Trophoblast cell (in vitro differentiated cells and primary cell): ENCODE measurements around the gene ZNF488.

Source experiments
- DNase-seq, 2 donors: peaks; one replicate each; pipeline ENCODE4 v3.0.0-alpha.2; 2016
- H2AFZ ChIP-seq: 2 replicates; pipeline ENCODE4 v1.6.1; 2013; ENCODE audit warnings: low read length, moderate library complexity, mild to moderate bottlenecking; ENCODE audit not compliant: insufficient read depth, poor library complexity
- H2AK5ac ChIP-seq: 2 replicates; pipeline ENCODE4 v1.6.1; 2013; ENCODE audit warnings: mild to moderate bottlenecking, low read length
- H2BK120ac ChIP-seq: 2 replicates; pipeline ENCODE4 v1.6.1; 2013; ENCODE audit warnings: low read length, mild to moderate bottlenecking, moderate library complexity; ENCODE audit not compliant: insufficient read depth, poor library complexity
- H2BK12ac ChIP-seq: 2 replicates; pipeline ENCODE4 v1.6.1; 2013; ENCODE audit warnings: mild to moderate bottlenecking, low read length, moderate library complexity
- H2BK5ac ChIP-seq: 2 replicates; pipeline ENCODE4 v1.6.1; 2013; ENCODE audit warnings: low read length, low read depth, moderate library complexity, mild to moderate bottlenecking; ENCODE audit not compliant: poor library complexity
- H3K14ac ChIP-seq: 2 replicates; pipeline ENCODE4 v1.6.1; 2013; ENCODE audit warnings: mild to moderate bottlenecking, low read length
- H3K18ac ChIP-seq: 2 replicates; pipeline ENCODE4 v1.6.1; 2013; ENCODE audit warnings: mild to moderate bottlenecking, low read length
- H3K23ac ChIP-seq: 2 replicates; pipeline ENCODE4 v1.6.1; 2013; ENCODE audit warnings: low read length
- H3K27ac ChIP-seq: 2 replicates; pipeline ENCODE4 v1.5.1; 2013; ENCODE audit warnings: low read depth, mild to moderate bottlenecking, inconsistent platforms, low read length, moderate library complexity
- H3K27me3 ChIP-seq: 2 replicates; pipeline ENCODE4 v1.6.1; 2013; ENCODE audit warnings: inconsistent platforms, mild to moderate bottlenecking, low read length, moderate library complexity; ENCODE audit not compliant: insufficient read depth
- H3K36me3 ChIP-seq, 2 experiments: 1 replicate in 1 of 2; 2 replicates in 1 of 2; pipeline ENCODE4 v1.6.1; 2013; ENCODE audit warnings: low read length in 2 of 2, mild to moderate bottlenecking in 2 of 2, moderate library complexity in 1 of 2; ENCODE audit not compliant: insufficient read depth in 2 of 2, control insufficient read depth in 1 of 2
- H3K4ac ChIP-seq: 2 replicates; pipeline ENCODE4 v1.6.1; 2013; ENCODE audit warnings: low read depth, mild to moderate bottlenecking, low read length, moderate library complexity
- H3K4me1 ChIP-seq, 2 experiments: 1 replicate in 1 of 2; 2 replicates in 1 of 2; pipeline ENCODE4 v1.6.1; 2013; ENCODE audit warnings: low read length in 2 of 2, mild to moderate bottlenecking in 2 of 2, moderate library complexity in 1 of 2; ENCODE audit not compliant: insufficient read depth in 2 of 2, control insufficient read depth in 1 of 2
- H3K4me2 ChIP-seq: 2 replicates; pipeline ENCODE4 v1.6.1; 2013; ENCODE audit warnings: inconsistent platforms, mild to moderate bottlenecking, low read length, moderate library complexity
- H3K4me3 ChIP-seq: 2 replicates; pipeline ENCODE4 v1.5.1; 2013; ENCODE audit warnings: mild to moderate bottlenecking, low read depth, low read length, inconsistent platforms
- H3K79me1 ChIP-seq: one replicate; pipeline ENCODE4 v1.6.1; 2013; ENCODE audit warnings: low read length
- H3K79me2 ChIP-seq: 2 replicates; pipeline ENCODE4 v1.6.1; 2013; ENCODE audit warnings: low read length, mild to moderate bottlenecking; ENCODE audit not compliant: control insufficient read depth, insufficient read depth, poor library complexity
- H3K9ac ChIP-seq: 2 replicates; pipeline ENCODE4 v1.6.1; 2013; ENCODE audit warnings: mild to moderate bottlenecking, low read length
- H3K9me3 ChIP-seq: 2 replicates; pipeline ENCODE4 v1.6.1; 2013; ENCODE audit warnings: low read depth, mild to moderate bottlenecking, control low read depth, inconsistent platforms, low read length; ENCODE audit not compliant: insufficient read depth
- H4K12ac ChIP-seq: 2 replicates; pipeline ENCODE4 v1.6.1; 2013; ENCODE audit warnings: low read depth, mild to moderate bottlenecking, low read length, moderate library complexity
- H4K8ac ChIP-seq: 2 replicates; pipeline ENCODE4 v1.6.1; 2013; ENCODE audit warnings: low read depth, mild to moderate bottlenecking, low read length, moderate library complexity
- H4K91ac ChIP-seq: one replicate; pipeline ENCODE4 v1.6.1; 2013; ENCODE audit warnings: low read depth, mild to moderate bottlenecking, low read length, moderate library complexity
- WGBS: extraction: QIAGEN DNeasy Blood & Tissue Kit; methylation state at CpG from one replicate; pipeline ENCODE4 v1.1.7; 2013; ENCODE audit warnings: missing lambda C conversion rate; ENCODE audit not compliant: insufficient read length, insufficient coverage; ENCODE audit errors: extremely low coverage; 5-methylcytosine and 5-hydroxymethylcytosine counted together

Gene ZNF488

DNA sequence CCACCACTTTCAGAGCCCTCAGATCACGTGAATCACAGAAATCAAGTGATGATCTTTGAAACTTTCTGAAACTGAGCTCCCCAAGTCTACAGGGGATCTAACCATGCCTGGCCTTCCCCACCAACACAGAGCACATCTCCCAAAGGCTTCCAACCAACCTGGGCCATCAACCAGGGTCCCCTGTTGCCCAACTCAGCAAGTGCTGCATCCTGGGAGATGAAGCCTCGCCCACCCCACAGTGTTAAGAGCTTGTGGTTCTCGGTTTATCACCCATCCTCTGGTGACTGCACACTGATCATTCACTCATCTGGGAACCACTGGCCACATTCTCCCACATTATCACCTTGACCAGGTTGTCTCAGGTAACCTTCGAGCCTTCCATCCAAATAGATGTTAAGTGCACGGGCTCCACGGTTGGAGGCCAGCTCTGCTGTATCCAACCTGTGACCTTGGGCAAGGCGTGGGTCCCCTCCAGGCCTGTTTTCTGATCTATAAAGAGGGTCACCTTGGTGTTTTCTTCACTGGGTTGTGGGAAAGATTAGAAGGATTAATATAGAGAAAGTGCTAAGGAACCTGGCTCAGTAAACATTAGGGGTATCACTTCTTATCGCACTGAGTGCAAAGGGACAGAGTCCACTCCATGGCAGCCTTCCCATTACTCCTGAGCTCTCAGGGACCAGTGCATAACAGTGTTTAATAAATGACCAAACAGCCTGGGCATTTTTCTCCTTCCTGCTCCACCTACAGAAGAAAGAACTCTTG is 3.6 kb downstream of the ZNF488 start:
- Histone ChIP-seq H2AFZ (no peak overlapping the region), H3K18ac (no peak overlapping the region), H3K4me1 (no peaks in the 10 kb centered on the region), H3K23ac (no peak overlapping the region), H2BK120ac (no peak overlapping the region), H3K79me2 (peaks cover 4% of the 10 kb centered on the region), H3K14ac (no peak overlapping the region), H3K27ac (no peak overlapping the region), H4K12ac (no peak overlapping the region), H3K9ac (no peak overlapping the region), H3K9me3 (peaks cover 1% of the 10 kb centered on the region), H3K4me3 (no peak overlapping the region), H2BK5ac (no peak overlapping the region), H2AK5ac (no peak overlapping the region), H2BK12ac (no peak overlapping the region), H3K4me2 (no peak overlapping the region), H4K91ac (no peak overlapping the region), H3K79me1 (peaks cover 5% of the 10 kb centered on the region), H3K27me3 (no peaks in the 10 kb centered on the region), H4K8ac (no peak overlapping the region), H3K4ac (no peak overlapping the region), H3K36me3 (no peaks in the 10 kb centered on the region)
- WGBS, result no CpG with 5 or more reads among the region's 8 CpGs
- DNase-seq, result no peak

- no peaks in the 10 kb centered on the region for H3K36me3 ChIP-seq
- H3K27ac ChIP-seq, result no peak overlapping the region
- no CpG with 5 or more reads among the region's 11 CpGs for WGBS
- no peaks in the 10 kb centered on the region for H3K4me1 ChIP-seq
- no peak overlapping the region for H3K9ac ChIP-seq
- no peak overlapping the region for H2BK12ac ChIP-seq
- H3K4me3 ChIP-seq, result no peak overlapping the region
- H3K79me2 ChIP-seq, result peaks cover 4% of the 10 kb centered on the region
- no peak overlapping the region for H3K18ac ChIP-seq
- H3K9me3 ChIP-seq, result peaks cover 1% of the 10 kb centered on the region
- no peak overlapping the region for H3K14ac ChIP-seq
- no peak overlapping the region for H2BK120ac ChIP-seq
- no peak overlapping the region for H4K91ac ChIP-seq
- no peak overlapping the region for H3K4me2 ChIP-seq
- no peak overlapping the region for H4K8ac ChIP-seq
- H2AFZ ChIP-seq, result no peak overlapping the region
- no peak overlapping the region for H2AK5ac ChIP-seq
- no peak overlapping the region for H4K12ac ChIP-seq
- H3K27me3 ChIP-seq, result no peaks in the 10 kb centered on the region
- H3K79me1 ChIP-seq, result peaks cover 5% of the 10 kb centered on the region
- H3K23ac ChIP-seq, result no peak overlapping the region
- DNase-seq, result no peak
- no peak overlapping the region for H2BK5ac ChIP-seq
- H3K4ac ChIP-seq, result no peak overlapping the region
Measured at GRCh38 chr10:47379901-47380300, 4.2 kb downstream of the ZNF488 start.

DNA sequence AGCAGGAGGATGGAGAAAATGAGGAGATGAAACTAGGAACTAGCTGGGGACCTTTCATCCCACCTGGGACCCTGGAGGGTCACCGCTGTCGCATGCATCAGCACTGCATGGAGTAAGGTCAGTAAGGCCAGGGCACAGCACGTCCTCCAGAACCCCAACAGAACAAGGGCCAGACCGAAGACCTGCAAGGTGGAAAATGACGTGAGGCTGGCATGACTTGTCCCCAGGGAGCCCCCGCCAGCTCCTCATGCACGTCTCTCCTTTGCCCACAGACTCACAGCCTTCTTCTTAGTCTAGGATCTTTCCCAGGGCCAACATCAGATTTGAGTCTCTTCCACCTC is 4.7 kb downstream of the ZNF488 start:
- H3K79me1 ChIP-seq, result peaks cover 2% of the 10 kb centered on the region
- no peak overlapping the region for H3K14ac ChIP-seq
- H3K79me2 ChIP-seq, result peaks cover under 1% of the 10 kb centered on the region
- no peak overlapping the region for H3K18ac ChIP-seq
- no peak overlapping the region for H4K12ac ChIP-seq
- no CpG with 5 or more reads among the region's 7 CpGs for WGBS
- no peak overlapping the region for H3K4me3 ChIP-seq
- no peak overlapping the region for H3K23ac ChIP-seq
- H2BK12ac ChIP-seq, result no peak overlapping the region
- H3K27ac ChIP-seq, result no peak overlapping the region
- H3K4me2 ChIP-seq, result no peak overlapping the region
- H3K4me1 ChIP-seq, result no peaks in the 10 kb centered on the region
- H2BK120ac ChIP-seq, result no peak overlapping the region
- no peak overlapping the region for H3K9ac ChIP-seq
- H3K27me3 ChIP-seq, result no peaks in the 10 kb centered on the region
- H3K9me3 ChIP-seq, result peaks cover 1% of the 10 kb centered on the region
- H2BK5ac ChIP-seq, result no peak overlapping the region
- no peak overlapping the region for H4K8ac ChIP-seq
- no peak overlapping the region for H4K91ac ChIP-seq
- no peak overlapping the region for H2AK5ac ChIP-seq
- no peak for DNase-seq
- no peak overlapping the region for H2AFZ ChIP-seq
- no peaks in the 10 kb centered on the region for H3K36me3 ChIP-seq
- H3K4ac ChIP-seq, result no peak overlapping the region

DNA sequence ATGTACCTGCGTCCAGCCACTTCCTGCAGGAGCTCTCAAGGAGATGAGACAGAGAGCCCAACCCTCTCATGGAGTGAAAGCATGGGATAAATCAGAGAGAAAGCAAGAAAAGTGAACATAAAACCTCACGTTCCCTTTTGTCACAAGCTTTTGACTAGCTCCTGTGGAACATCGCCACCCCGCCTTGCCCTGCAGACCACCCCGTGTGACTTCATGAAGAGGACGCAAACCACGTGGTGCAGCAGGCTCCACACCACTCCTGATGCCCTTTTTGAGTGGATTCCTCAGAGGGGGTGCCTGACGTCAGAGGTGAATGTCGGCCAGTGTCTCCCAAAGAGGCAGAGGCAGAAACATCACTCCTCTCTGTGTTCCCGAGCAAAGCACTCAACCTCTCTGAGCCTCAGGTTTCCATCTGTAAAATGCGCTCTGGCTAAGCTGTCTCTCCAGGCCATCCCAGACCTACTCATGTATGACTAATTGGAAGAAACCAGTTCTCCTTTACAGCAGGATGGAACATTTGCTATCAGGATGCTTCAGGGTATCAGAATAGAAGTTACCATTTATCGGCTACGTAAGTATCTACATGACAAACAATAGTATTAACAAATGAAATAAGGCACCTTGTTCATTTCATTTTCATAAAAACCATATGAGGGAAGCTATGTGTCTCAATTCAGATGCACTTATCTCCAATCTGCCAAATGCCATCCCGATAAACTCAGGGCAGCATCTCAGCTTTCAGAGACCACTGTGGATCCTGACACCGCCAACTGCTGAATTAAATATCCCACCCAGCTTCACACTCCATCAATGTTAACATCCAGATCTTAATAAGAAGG is 5.3 kb downstream of the ZNF488 start:
- H3K79me1 ChIP-seq, result no peaks in the 10 kb centered on the region
- DNase-seq, result no peak
- no peaks in the 10 kb centered on the region for H3K27me3 ChIP-seq
- H4K8ac ChIP-seq, result no peak overlapping the region
- no peak overlapping the region for H3K27ac ChIP-seq
- H3K9me3 ChIP-seq, result peaks cover 1% of the 10 kb centered on the region
- no peak overlapping the region for H2BK5ac ChIP-seq
- H3K4me1 ChIP-seq, result no peaks in the 10 kb centered on the region
- no peak overlapping the region for H2AK5ac ChIP-seq
- H3K9ac ChIP-seq, result no peak overlapping the region
- H3K4me2 ChIP-seq, result no peak overlapping the region
- no peaks in the 10 kb centered on the region for H3K79me2 ChIP-seq
- no peak overlapping the region for H2AFZ ChIP-seq
- no peaks in the 10 kb centered on the region for H3K36me3 ChIP-seq
- H4K12ac ChIP-seq, result no peak overlapping the region
- WGBS, result no CpG with 5 or more reads among the region's 15 CpGs
- H4K91ac ChIP-seq, result no peak overlapping the region
- H3K23ac ChIP-seq, result no peak overlapping the region
- no peak overlapping the region for H2BK120ac ChIP-seq
- no peak overlapping the region for H3K14ac ChIP-seq
- H3K4ac ChIP-seq, result no peak overlapping the region
- no peak overlapping the region for H3K18ac ChIP-seq
- H3K4me3 ChIP-seq, result no peak overlapping the region
- no peak overlapping the region for H2BK12ac ChIP-seq
